ENCODE results near the gene VOPP1. TPM values are rescaled to one million over a fixed set of nuclear protein-coding genes. Genes with fewer than 3 reads are reported as not detected.

VOPP1 gene
- total RNA-seq, 1 experiment from 2014 or later: 30.3 TPM

DNA sequence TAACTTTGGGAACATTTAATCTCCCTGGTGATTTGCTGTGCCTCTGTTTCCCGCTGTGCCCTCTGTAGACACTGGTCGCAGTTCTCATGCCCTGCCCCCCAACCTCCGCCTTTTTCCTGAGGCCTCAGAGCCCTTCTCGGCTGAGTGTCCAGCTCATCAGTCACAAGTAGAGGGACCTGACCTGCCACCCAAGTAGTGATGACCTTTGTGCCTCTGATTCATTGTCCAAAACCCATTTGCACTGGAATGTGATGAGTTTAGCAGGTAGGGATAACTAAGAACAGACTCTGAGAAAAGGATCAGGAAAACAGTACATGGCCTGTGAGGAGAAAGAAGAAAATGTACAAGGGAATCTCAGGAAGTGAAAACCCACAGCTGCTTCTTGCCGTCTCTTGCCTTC, 148.4 kb downstream of the VOPP1 start:
- H4K20me1 ChIP-seq (ENCODE audit: insufficient read depth): no peaks in the 10 kb centered on the region
- no peaks in the 10 kb centered on the region for H3K4me1 ChIP-seq (ENCODE audit: control insufficient read depth in 1 of 2, insufficient read depth in 2 of 2, low read length in 2 of 2)
- DNase-seq (ENCODE audit: low read depth, low spot score) (no peak), ATAC-seq (no peak)
- no peaks in the 10 kb centered on the region for H3K79me2 ChIP-seq (ENCODE audit: insufficient read depth, low read length)
- no peak overlapping the region for H2AFZ ChIP-seq (ENCODE audit: low read depth, low read length, poor library complexity, severe bottlenecking)
- H3K4me2 ChIP-seq (ENCODE audit: low read length): no peak overlapping the region
- no peaks in the 10 kb centered on the region for H3K36me3 ChIP-seq (ENCODE audit: control insufficient read depth in 1 of 2, insufficient read depth in 2 of 2, low read length in 2 of 2)
- RAD21 ChIA-PET (ENCODE audit: low non-redundant PET in 1 of 2, low total read pairs in 2 of 2, uncharacterized antibody in 2 of 2, unreplicated experiment in 2 of 2): no interaction called here
- H3K27ac ChIP-seq (ENCODE audit: low read depth, low read length): no peak overlapping the region
- no peaks in the 10 kb centered on the region for H3K9me2 ChIP-seq (ENCODE audit: insufficient read depth)
- POLR2A ChIA-PET: no interaction called here
- CTCF ChIA-PET: interaction anchor here (2.1 kb wide), 1 partner anchor 10 kb away, joined by 13 read pairs; no protein-coding TSS in a partner anchor
- TF ChIP-seq CTCF (IDR thresholded peaks at IDR 0.05 in 2 of 3, conservative IDR thresholded peaks at IDR 0.05 in 1 of 3; ENCODE audit: borderline replicate concordance in 1 of 3, insufficient read depth in 1 of 3, low read depth in 2 of 3, low read length in 2 of 3): no peak
- TF ChIP-seq, protein P1, sequence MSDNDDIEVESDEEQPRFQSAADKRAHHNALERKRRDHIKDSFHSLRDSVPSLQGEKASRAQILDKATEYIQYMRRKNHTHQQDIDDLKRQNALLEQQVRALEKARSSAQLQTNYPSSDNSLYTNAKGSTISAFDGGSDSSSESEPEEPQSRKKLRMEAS (IDR thresholded peaks at IDR 0.05): no peak
- H3K9ac ChIP-seq (ENCODE audit: low read length): no peak overlapping the region
- no TSS peak for BruUV-seq (replicated peaks)
- intact Hi-C loops (cut with micrococcal nuclease): no loop called here
- H3K9me3 ChIP-seq (ENCODE audit: control insufficient read depth in 1 of 2, insufficient read depth in 1 of 2, low read depth in 1 of 2, low read length in 2 of 2): no peaks in the 10 kb centered on the region
- no peak overlapping the region for H3K4me3 ChIP-seq (replicated peaks in 1 of 2; ENCODE audit: low read depth in 1 of 2, low read length in 2 of 2)
- H3K27me3 ChIP-seq (ENCODE audit: insufficient read depth, low read length): no peaks in the 10 kb centered on the region

DNA sequence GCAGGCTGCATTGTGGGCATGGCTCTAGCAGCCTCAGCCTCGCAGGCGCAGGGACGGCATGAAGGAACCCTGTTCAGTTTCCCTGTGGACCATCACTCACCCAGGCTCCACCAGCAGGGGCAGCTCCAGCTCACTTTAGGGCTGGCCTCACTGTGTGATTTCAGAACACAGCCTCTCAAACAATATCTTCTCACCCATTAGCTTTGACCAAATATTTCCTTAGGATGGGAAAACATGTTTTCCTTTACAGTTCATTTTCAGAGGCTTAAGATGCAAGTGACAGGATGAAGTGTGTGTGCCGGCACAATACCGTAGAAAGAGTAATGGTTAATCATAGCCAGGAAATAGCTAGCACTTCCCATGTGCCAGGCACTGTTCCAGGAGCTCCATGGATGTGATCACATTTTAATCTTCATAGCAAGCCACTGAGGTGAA, 149.0 kb downstream of the VOPP1 start:
- no TSS peak for BruUV-seq (replicated peaks)
- Histone ChIP-seq H3K36me3 (ENCODE audit: control insufficient read depth in 1 of 2, insufficient read depth in 2 of 2, low read length in 2 of 2) (no peaks in the 10 kb centered on the region), H3K4me3 (replicated peaks in 1 of 2; ENCODE audit: low read depth in 1 of 2, low read length in 2 of 2) (no peak overlapping the region), H3K9me3 (ENCODE audit: control insufficient read depth in 1 of 2, insufficient read depth in 1 of 2, low read depth in 1 of 2, low read length in 2 of 2) (no peaks in the 10 kb centered on the region), H3K27me3 (ENCODE audit: insufficient read depth, low read length) (no peaks in the 10 kb centered on the region), H3K9me2 (ENCODE audit: insufficient read depth) (no peaks in the 10 kb centered on the region), H3K4me1 (ENCODE audit: control insufficient read depth in 1 of 2, insufficient read depth in 2 of 2, low read length in 2 of 2) (no peaks in the 10 kb centered on the region), H3K9ac (ENCODE audit: low read length) (no peak overlapping the region), H4K20me1 (ENCODE audit: insufficient read depth) (no peaks in the 10 kb centered on the region), H3K4me2 (ENCODE audit: low read length) (no peak overlapping the region), H3K79me2 (ENCODE audit: insufficient read depth, low read length) (no peaks in the 10 kb centered on the region), H2AFZ (ENCODE audit: low read depth, low read length, poor library complexity, severe bottlenecking) (no peak overlapping the region), H3K27ac (ENCODE audit: low read depth, low read length) (no peak overlapping the region)
- intact Hi-C loops (cut with micrococcal nuclease): no loop called here
- ATAC-seq (no peak), DNase-seq (ENCODE audit: low read depth, low spot score) (no peak)
- ChIA-PET POLR2A (no interaction called here), RAD21 (ENCODE audit: low non-redundant PET in 1 of 2, low total read pairs in 2 of 2, uncharacterized antibody in 2 of 2, unreplicated experiment in 2 of 2) (no interaction called here), CTCF (interaction anchor here (2.1 kb wide), 1 partner anchor 9 kb away, joined by 13 read pairs; no protein-coding TSS in a partner anchor)
- no peak for TF ChIP-seq ZNF274 (IDR thresholded peaks at IDR 0.05; ENCODE audit: low read depth, low read length)
- TF ChIP-seq CBX3 (IDR thresholded peaks at IDR 0.05; ENCODE audit: low read depth): no peak
- TF ChIP-seq SP1 (IDR thresholded peaks at IDR 0.05; ENCODE audit: low read depth): no peak
- no peak for TF ChIP-seq ZFX (IDR thresholded peaks at IDR 0.05)
- no peak for TF ChIP-seq YY1 (IDR thresholded peaks at IDR 0.05; ENCODE audit: extremely low read depth, insufficient replicate concordance, low read depth, low read length)
- TF ChIP-seq CEBPB (IDR thresholded peaks at IDR 0.05; ENCODE audit: low read depth): no peak
- no peak for TF ChIP-seq POLR2AphosphoS5 (IDR thresholded peaks at IDR 0.05; ENCODE audit: low read depth, low read length)
- no peak for TF ChIP-seq FOSL1 (IDR thresholded peaks at IDR 0.05; ENCODE audit: low read depth)
- TF ChIP-seq ELF1 (IDR thresholded peaks at IDR 0.05; ENCODE audit: borderline replicate concordance, low read depth): no peak
- TF ChIP-seq JUND (IDR thresholded peaks at IDR 0.05): no peak
- TF ChIP-seq CTCF (IDR thresholded peaks at IDR 0.05 in 2 of 3, conservative IDR thresholded peaks at IDR 0.05 in 1 of 3; ENCODE audit: borderline replicate concordance in 1 of 3, insufficient read depth in 1 of 3, low read depth in 2 of 3, low read length in 2 of 3): no peak
- TF ChIP-seq ZBTB33 (IDR thresholded peaks at IDR 0.05; ENCODE audit: extremely low read depth, insufficient replicate concordance, low read length): no peak
- TF ChIP-seq EZH2 (IDR thresholded peaks at IDR 0.05): no peak
- TF ChIP-seq EGR1 (IDR thresholded peaks at IDR 0.05; ENCODE audit: low read depth): no peak

All from HCT116 (cell line).